CD4-positive, alpha-beta T cell (primary cell): ENCODE data around the gene YPEL2. TPM values are rescaled to one million over a fixed set of nuclear protein-coding genes. Genes with fewer than 3 reads are reported as not detected.
"Not testable (repeated sequence)": the region's sequence is repeated elsewhere in the genome, so short reads cannot be mapped to it uniquely, and the experiment has no call there.

Source experiments
- ATAC-seq: fragments of 200-7000 bp; cut with Tn5 transposase; one replicate; pipeline ENCODE4 v1.10.0; 2022; ENCODE audit warnings: mild to moderate bottlenecking; ENCODE audit not compliant: poor library complexity
- CTCF ChIA-PET: fragments of 350-600 bp; sonication (Branson Sonifier 250); formaldehyde crosslinking; loops from one replicate; lab custom pipeline; 2021; ENCODE audit warnings: antibody characterized with exemption, inconsistent platforms; lab: Charles Lee
- POLR2A ChIA-PET: fragments of 350-600 bp; sonication (Branson Sonifier 250); formaldehyde crosslinking; loops from one replicate; lab custom pipeline; 2021; ENCODE audit warnings: antibody characterized with exemption, inconsistent platforms; lab: Charles Lee
- DNase-seq, 14 experiments: peaks; one replicate each; pipeline ENCODE4 v3.0.0-alpha.2; 2013 to 2020; ENCODE audit warnings: mixed read lengths in 2 of 14
- H3K27ac ChIP-seq, 2 donors: one replicate each; pipeline versions ENCODE4 v1.5.1 to v1.7.0; 2013; ENCODE audit warnings: low read length in 2 of 2, low read depth in 1 of 2, mild to moderate bottlenecking in 1 of 2
- H3K27me3 ChIP-seq, 2 experiments: 1 replicate in 1 of 2; 2 replicates in 1 of 2; pipeline versions ENCODE4 v1.6.1 to v1.7.0; 2013; ENCODE audit warnings: low read length in 2 of 2, control low read depth in 1 of 2, mild to moderate bottlenecking in 1 of 2, moderate library complexity in 1 of 2; ENCODE audit not compliant: insufficient read depth in 2 of 2, control insufficient read depth in 1 of 2
- H3K36me3 ChIP-seq: one replicate; pipeline ENCODE4 v1.6.1; 2013; ENCODE audit warnings: low read length, control low read depth; ENCODE audit not compliant: insufficient read depth
- H3K4me1 ChIP-seq: one replicate; pipeline ENCODE4 v1.6.1; 2013; ENCODE audit warnings: low read length, control low read depth; ENCODE audit not compliant: insufficient read depth
- H3K4me3 ChIP-seq: one replicate; pipeline ENCODE4 v1.5.1; 2013; ENCODE audit warnings: mild to moderate bottlenecking, low read length, moderate library complexity
- H3K9me3 ChIP-seq, 2 experiments: 1 replicate in 1 of 2; 2 replicates in 1 of 2; pipeline versions ENCODE4 v1.6.1 to v1.7.0; 2013; ENCODE audit warnings: low read length in 2 of 2, mild to moderate bottlenecking in 2 of 2, control low read depth in 1 of 2, moderate library complexity in 1 of 2; ENCODE audit not compliant: control insufficient read depth in 1 of 2, insufficient read depth in 1 of 2
- H3K27ac Mint-ChIP-seq: one replicate; pipeline ENCODE4 v1.8.0; 2020; ENCODE audit warnings: mixed read lengths
- H3K27me3 Mint-ChIP-seq: one replicate; pipeline ENCODE4 v1.8.0; 2021; ENCODE audit warnings: mixed read lengths
- H3K36me3 Mint-ChIP-seq: one replicate; pipeline ENCODE4 v1.8.0; 2021; ENCODE audit warnings: low read depth, mixed read lengths
- H3K4me1 Mint-ChIP-seq: one replicate; pipeline ENCODE4 v1.8.0; 2021; ENCODE audit warnings: low read depth, mixed read lengths
- H3K4me3 Mint-ChIP-seq: one replicate; pipeline ENCODE4 v1.8.0; 2020; ENCODE audit warnings: mild to moderate bottlenecking, mixed read lengths
- H3K9me3 Mint-ChIP-seq: one replicate; pipeline ENCODE4 v1.8.0; 2020; ENCODE audit warnings: mixed read lengths
- intact Hi-C, 2 experiments: fragments of 100-400 bp; cut with DNase I in 1 of 2; cut with micrococcal nuclease in 1 of 2; formaldehyde crosslinking; loops; one replicate each; pipeline versions ENCODE4 v1.15.1 to v1.9.0; 2023 to 2025; cut with DNase I, micrococcal nuclease
- total RNA-seq, 174 experiments: library from RNA in 2 of 174; stranded (reverse) in 2 of 174; gene quantifications; one replicate each; pipeline ENCODE4 v1.2.3 and lab custom pipeline; 2021 to 2026
- TF ChIP-seq, protein P1 (sequence below): fragments of 200-600 bp; IDR thresholded peaks from one replicate; pipeline ENCODE4 v1.8.0; 2022; ENCODE audit warnings: antibody characterized with exemption, mild to moderate bottlenecking

The YPEL2 gene
- total RNA-seq, 2 experiments from 2014 or later: 69.1 to 71.6 TPM

- no peaks in the 10 kb centered on the region for H3K27me3 Mint-ChIP-seq
- peak in 8 of 14 experiments; percentile 17 to 80 (median 39) for DNase-seq
- no peak overlapping the region for H3K27ac Mint-ChIP-seq
- TF ChIP-seq, protein P1, sequence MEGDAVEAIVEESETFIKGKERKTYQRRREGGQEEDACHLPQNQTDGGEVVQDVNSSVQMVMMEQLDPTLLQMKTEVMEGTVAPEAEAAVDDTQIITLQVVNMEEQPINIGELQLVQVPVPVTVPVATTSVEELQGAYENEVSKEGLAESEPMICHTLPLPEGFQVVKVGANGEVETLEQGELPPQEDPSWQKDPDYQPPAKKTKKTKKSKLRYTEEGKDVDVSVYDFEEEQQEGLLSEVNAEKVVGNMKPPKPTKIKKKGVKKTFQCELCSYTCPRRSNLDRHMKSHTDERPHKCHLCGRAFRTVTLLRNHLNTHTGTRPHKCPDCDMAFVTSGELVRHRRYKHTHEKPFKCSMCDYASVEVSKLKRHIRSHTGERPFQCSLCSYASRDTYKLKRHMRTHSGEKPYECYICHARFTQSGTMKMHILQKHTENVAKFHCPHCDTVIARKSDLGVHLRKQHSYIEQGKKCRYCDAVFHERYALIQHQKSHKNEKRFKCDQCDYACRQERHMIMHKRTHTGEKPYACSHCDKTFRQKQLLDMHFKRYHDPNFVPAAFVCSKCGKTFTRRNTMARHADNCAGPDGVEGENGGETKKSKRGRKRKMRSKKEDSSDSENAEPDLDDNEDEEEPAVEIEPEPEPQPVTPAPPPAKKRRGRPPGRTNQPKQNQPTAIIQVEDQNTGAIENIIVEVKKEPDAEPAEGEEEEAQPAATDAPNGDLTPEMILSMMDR: peak; percentile 89
- H3K4me3 ChIP-seq: no peak overlapping the region
- H3K4me1 Mint-ChIP-seq: peaks cover 6% of the 10 kb centered on the region
- no peak overlapping the region for H3K27ac ChIP-seq
- H3K36me3 ChIP-seq: no peaks in the 10 kb centered on the region
- POLR2A ChIA-PET: interaction anchor here (0.8 to 2.0 kb wide), 7 partner anchors 18 to 793 kb away, joined by 3 to 12 read pairs (median 5); no protein-coding TSS in a partner anchor
- intact Hi-C loops: loop anchor here (1.0 to 5.0 kb wide), 3 partner anchors 89 to 210 kb away; partner anchors contain the start of gene GDPD1 (in 1 of the 2)
- H3K9me3 ChIP-seq: no peaks in the 10 kb centered on the region
- no peaks in the 10 kb centered on the region for H3K27me3 ChIP-seq
- no peaks in the 10 kb centered on the region for H3K36me3 Mint-ChIP-seq
- no peaks in the 10 kb centered on the region for H3K9me3 Mint-ChIP-seq
- peak; percentile 99 for ATAC-seq
- CTCF ChIA-PET: interaction anchor here (0.6 to 2.1 kb wide), 10 partner anchors 10 to 210 kb away, joined by 3 to 46 read pairs (median 4); no protein-coding TSS in a partner anchor
- no peaks in the 10 kb centered on the region for H3K4me1 ChIP-seq
- no peak overlapping the region for H3K4me3 Mint-ChIP-seq
Measured at GRCh38 chr17:59311051-59311468, 20.4 kb upstream of the YPEL2 start.

GRCh38 chr17:59311521-59311920, 19.9 kb upstream of the YPEL2 start:
- not testable (repeated sequence) for H3K36me3 ChIP-seq, H3K4me3 Mint-ChIP-seq, H3K4me1 Mint-ChIP-seq, H3K27me3 Mint-ChIP-seq, DNase-seq, H3K9me3 ChIP-seq, H3K4me3 ChIP-seq, H3K9me3 Mint-ChIP-seq, H3K27ac ChIP-seq, H3K4me1 ChIP-seq, H3K27ac Mint-ChIP-seq, H3K27me3 ChIP-seq, H3K36me3 Mint-ChIP-seq, ATAC-seq
- ChIA-PET CTCF (interaction anchor here (0.9 to 2.1 kb wide), 7 partner anchors 10 to 210 kb away, joined by 3 to 46 read pairs (median 5); no protein-coding TSS in a partner anchor), POLR2A (interaction anchor here (1.0 to 2.0 kb wide), 5 partner anchors 18 to 130 kb away, joined by 3 to 12 read pairs (median 6); no protein-coding TSS in a partner anchor)
- intact Hi-C loops: loop anchor here (1.0 to 5.0 kb wide), 3 partner anchors 89 to 210 kb away; partner anchors contain the start of gene GDPD1 (in 1 of the 2)

- H3K4me1 ChIP-seq: no peaks in the 10 kb centered on the region
- Mint-ChIP-seq H3K36me3 (no peaks in the 10 kb centered on the region), H3K27me3 (no peaks in the 10 kb centered on the region), H3K4me3 (no peak overlapping the region), H3K4me1 (peaks cover 4% of the 10 kb centered on the region), H3K27ac (no peak overlapping the region), H3K9me3 (no peaks in the 10 kb centered on the region)
- CTCF ChIA-PET: interaction anchor here (0.7 to 3.0 kb wide), 4 partner anchors 14 to 297 kb away, joined by 3 to 7 read pairs (median 5); no protein-coding TSS in a partner anchor
- H3K27me3 ChIP-seq: no peaks in the 10 kb centered on the region
- no peaks in the 10 kb centered on the region for H3K9me3 ChIP-seq
- intact Hi-C loops: loop anchor here in 1 of 2 experiments (1.0 kb wide), 1 partner anchor 124 kb away; no protein-coding TSS in a partner anchor
- no peak overlapping the region for H3K27ac ChIP-seq
- TF ChIP-seq, protein P1: no peak
- ATAC-seq: no peak
- DNase-seq: no peak
- POLR2A ChIA-PET: interaction anchor here (0.8 to 1.5 kb wide), 2 partner anchors 14 to 53 kb away, joined by 3 to 5 read pairs; no protein-coding TSS in a partner anchor
- no peaks in the 10 kb centered on the region for H3K36me3 ChIP-seq
- H3K4me3 ChIP-seq: no peak overlapping the region
Measured at GRCh38 chr17:59315866-59316265, 15.6 kb upstream of the YPEL2 start.
